DND-41 (cell line): ENCODE results near the gene CCL2.

Source experiments
- ATAC-seq: fragments of 200-7000 bp; cut with Tn5 transposase; 3 replicates; pipeline ENCODE4 v1.9.1; 2021; ENCODE audit warnings: low read depth; ENCODE audit not compliant: insufficient read depth
- DNase-seq: peaks from one replicate; pipeline ENCODE4 v3.0.0-alpha.2; 2020
- H2AFZ ChIP-seq: 2 replicates; pipeline ENCODE4 v1.6.0; 2012; ENCODE audit warnings: low read depth, low read length
- H3K27ac ChIP-seq: 2 replicates; pipeline ENCODE4 v1.5.1; 2012; ENCODE audit warnings: low read length, inconsistent platforms
- H3K27me3 ChIP-seq: fragments of 200-600 bp; sonication (generic); 2 replicates; pipeline ENCODE4 v1.6.0; 2012; ENCODE audit warnings: low read length, mild to moderate bottlenecking, inconsistent platforms; ENCODE audit not compliant: insufficient read depth, poor library complexity
- H3K36me3 ChIP-seq: 2 replicates; pipeline ENCODE4 v1.5.1; 2012; ENCODE audit warnings: low read length, inconsistent platforms; ENCODE audit not compliant: insufficient read depth
- H3K4me1 ChIP-seq: 2 replicates; pipeline ENCODE4 v1.5.1; 2012; ENCODE audit warnings: mild to moderate bottlenecking, low read length; ENCODE audit not compliant: insufficient read depth
- H3K4me2 ChIP-seq: 2 replicates; pipeline ENCODE4 v1.6.0; 2012; ENCODE audit warnings: mild to moderate bottlenecking, moderate library complexity, low read length, inconsistent platforms; ENCODE audit not compliant: insufficient read depth
- H3K4me3 ChIP-seq, 2 experiments: fragments of 200-600 bp in 1 of 2; shearing (Covaris generic) in 1 of 2; 2 replicates each; pipeline ENCODE4 v1.5.1; 2012 to 2016; ENCODE audit warnings: inconsistent platforms in 2 of 2, low read length in 2 of 2, mild to moderate bottlenecking in 2 of 2, low read depth in 1 of 2, moderate library complexity in 1 of 2
- H3K79me2 ChIP-seq: 2 replicates; pipeline ENCODE4 v1.6.0; 2012; ENCODE audit warnings: low read length, inconsistent platforms; ENCODE audit not compliant: insufficient read depth
- H3K9ac ChIP-seq: 2 replicates; pipeline ENCODE4 v1.6.0; 2012; ENCODE audit warnings: low read depth, mild to moderate bottlenecking, inconsistent platforms, low read length, moderate library complexity
- H3K9me3 ChIP-seq: 2 replicates; pipeline ENCODE4 v1.5.1; 2012; ENCODE audit warnings: low read length, moderate library complexity, mild to moderate bottlenecking, inconsistent platforms; ENCODE audit not compliant: insufficient read depth, severe bottlenecking
- H4K20me1 ChIP-seq: 2 replicates; pipeline ENCODE4 v1.6.0; 2012; ENCODE audit warnings: low read length; ENCODE audit not compliant: insufficient read depth
- CTCF ChIP-seq: IDR thresholded peaks from 2 replicates; pipeline ENCODE4 v1.5.1; 2012; ENCODE audit warnings: borderline replicate concordance, low read length, moderate library complexity, mild to moderate bottlenecking; ENCODE audit not compliant: poor library complexity, severe bottlenecking; ENCODE audit errors: extremely low read depth
- EZH2 ChIP-seq: IDR thresholded peaks from 3 replicates; pipeline ENCODE4 v1.6.1; 2012; ENCODE audit warnings: borderline replicate concordance, low read depth, mild to moderate bottlenecking, moderate library complexity, low read length, inconsistent platforms; ENCODE audit not compliant: severe bottlenecking

CCL2 gene

GRCh38 chr17:34249061-34249460, 6.0 kb upstream of the CCL2 start:
- H3K4me1 ChIP-seq: no peaks in the 10 kb centered on the region

GRCh38 chr17:34249478-34249877, 5.6 kb upstream of the CCL2 start:
- Histone ChIP-seq H3K4me2 (no peak overlapping the region), H4K20me1 (no peaks in the 10 kb centered on the region), H3K9ac (no peak overlapping the region), H3K79me2 (no peaks in the 10 kb centered on the region), H3K27me3 (peaks cover 10% of the 10 kb centered on the region), H3K9me3 (no peaks in the 10 kb centered on the region), H3K4me3 (no peak overlapping the region), H3K4me1 (no peaks in the 10 kb centered on the region), H2AFZ (no peak overlapping the region), H3K36me3 (no peaks in the 10 kb centered on the region), H3K27ac (no peak overlapping the region)
- DNase-seq (no peak), ATAC-seq (no peak)
- TF ChIP-seq CTCF (no peak), EZH2 (no peak)

More at GRCh38 chr17:34249061-34249460, 6.0 kb upstream of the CCL2 start:
- Histone ChIP-seq H3K79me2 (no peaks in the 10 kb centered on the region), H3K4me3 (no peak overlapping the region), H3K4me2 (no peak overlapping the region), H3K9ac (no peak overlapping the region), H3K27me3 (peaks cover 8% of the 10 kb centered on the region), H3K36me3 (no peaks in the 10 kb centered on the region), H2AFZ (no peak overlapping the region), H4K20me1 (no peaks in the 10 kb centered on the region), H3K27ac (no peak overlapping the region), H3K9me3 (no peaks in the 10 kb centered on the region)
- no peak for DNase-seq
- ATAC-seq: no peak
- TF ChIP-seq CTCF (no peak), EZH2 (no peak)

- Histone ChIP-seq H3K36me3 (no peaks in the 10 kb centered on the region), H3K27ac (no peak overlapping the region), H3K9me3 (no peaks in the 10 kb centered on the region), H3K4me1 (no peaks in the 10 kb centered on the region), H3K4me3 (no peak overlapping the region), H3K27me3 (peaks cover 10% of the 10 kb centered on the region), H3K9ac (no peak overlapping the region), H3K79me2 (no peaks in the 10 kb centered on the region), H2AFZ (no peak overlapping the region), H3K4me2 (no peak overlapping the region), H4K20me1 (no peaks in the 10 kb centered on the region)
- no peak for ATAC-seq
- DNase-seq: no peak
- TF ChIP-seq EZH2: no peak
- TF ChIP-seq CTCF: no peak
Observed at GRCh38 chr17:34251186-34251585, 3.9 kb upstream of the CCL2 start.

- no peak overlapping the region for H3K4me3 ChIP-seq
- H3K27ac ChIP-seq: no peak overlapping the region
- H3K4me1 ChIP-seq: no peaks in the 10 kb centered on the region
- no peaks in the 10 kb centered on the region for H4K20me1 ChIP-seq
- ATAC-seq (no peak), DNase-seq (no peak)
- H3K9ac ChIP-seq: no peak overlapping the region
- H3K9me3 ChIP-seq: no peaks in the 10 kb centered on the region
- no peak overlapping the region for H3K4me2 ChIP-seq
- peaks cover 10% of the 10 kb centered on the region for H3K27me3 ChIP-seq
- no peaks in the 10 kb centered on the region for H3K36me3 ChIP-seq
- TF ChIP-seq CTCF: no peak
- no peak for TF ChIP-seq EZH2
- no peaks in the 10 kb centered on the region for H3K79me2 ChIP-seq
- H2AFZ ChIP-seq: no peak overlapping the region
Observed at GRCh38 chr17:34252095-34252443, 3.0 kb upstream of the CCL2 start.
